LNCAP (cell line): Measurements from ENCODE around the gene ACADSB.

Experiments used
- CTCF ChIP-seq: fragments of 450-650 bp; IDR thresholded peaks from 2 replicates; pipeline ENCODE4 v1.5.1; 2017; ENCODE audit warnings: mild to moderate bottlenecking

ACADSB gene

GRCh38 chr10:123092635-123093414 lies 84.0 kb downstream of the ACADSB start:
- no peak for TF ChIP-seq CTCF

GRCh38 chr10:123093489-123093888 lies 84.7 kb downstream of the ACADSB start:
- no peak for TF ChIP-seq CTCF

- no peak for TF ChIP-seq CTCF
These were observed 87.6 kb downstream of the ACADSB start for GRCh38 chr10:123096452-123096851.

GRCh38 chr10:123097039-123097438 lies 88.2 kb downstream of the ACADSB start:
- no peak for TF ChIP-seq CTCF

- no peak for TF ChIP-seq CTCF
These were observed 91.4 kb downstream of the ACADSB start for GRCh38 chr10:123100030-123100762.

- no peak for TF ChIP-seq CTCF
These were observed 93.1 kb downstream of the ACADSB start for GRCh38 chr10:123101872-123102271.

- no peak for TF ChIP-seq CTCF
These were observed 93.9 kb downstream of the ACADSB start for GRCh38 chr10:123102673-123103072.
